NCI-H1417 (cell line): ENCODE results near the gene C3orf20.
"Not testable (repeated sequence)": the region's sequence is repeated elsewhere in the genome, so short reads cannot be mapped to it uniquely, and the experiment has no call there.

Experiments
- DNase-seq, 3 experiments: peaks; one replicate each; lab custom pipeline; 2025; lab: John Stamatoyannopoulos, UW

C3orf20 gene

DNA sequence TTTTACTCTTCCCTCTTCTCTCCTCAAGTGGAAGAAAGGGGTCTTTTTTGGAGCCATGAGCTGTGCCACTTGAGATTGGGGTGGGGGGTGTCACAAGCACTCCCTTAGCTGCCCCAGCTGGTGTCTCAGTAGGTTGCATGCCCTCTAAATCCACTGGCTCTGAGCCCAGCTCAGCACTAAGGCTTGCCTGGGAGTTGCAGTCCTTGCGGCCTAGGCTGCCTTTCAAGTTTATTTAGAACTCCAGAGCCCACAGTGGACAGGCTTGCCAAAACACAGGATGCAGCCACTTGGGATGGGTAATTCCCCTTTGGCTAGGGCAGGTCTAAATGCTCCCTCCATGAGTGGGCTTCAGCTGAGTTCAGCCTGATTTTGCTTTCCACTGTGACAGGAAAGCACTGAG, 24.7 kb downstream of the C3orf20 start:
- no peak for DNase-seq

GRCh38 chr3:14700891-14701290, 25.9 kb downstream of the C3orf20 start:
- no peak for DNase-seq

GRCh38 chr3:14701676-14702075, 26.7 kb downstream of the C3orf20 start:
- DNase-seq, result no peak

DNA sequence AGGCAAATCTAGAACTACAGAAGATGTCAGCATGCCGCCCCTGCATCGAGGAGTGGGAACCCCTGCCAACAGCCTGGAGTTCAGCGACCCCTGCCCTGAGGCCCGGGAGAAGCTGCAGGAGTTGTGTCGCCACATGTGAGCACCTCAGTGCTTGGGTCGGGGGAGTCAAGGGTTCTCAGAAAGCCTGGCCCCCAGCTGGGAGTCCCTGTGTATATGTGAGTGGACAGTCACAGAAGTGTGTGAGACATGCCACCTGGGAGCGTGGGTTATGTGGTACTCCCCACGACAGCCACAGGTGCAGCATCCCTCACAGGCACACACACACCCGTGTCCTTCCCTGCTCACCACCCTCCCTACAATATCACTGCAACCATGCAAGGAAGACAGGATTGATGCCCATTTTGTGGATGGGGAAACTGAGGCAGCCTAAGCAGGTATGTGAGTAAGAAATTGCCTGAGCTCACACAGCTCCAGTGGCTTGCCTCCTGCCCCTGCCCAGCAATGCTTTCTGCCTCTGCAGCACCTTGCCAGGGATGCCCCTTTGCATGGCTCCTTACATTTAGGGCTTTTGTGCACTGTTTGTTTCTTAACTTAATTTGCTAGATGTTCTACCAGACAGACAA, 28.3 kb downstream of the C3orf20 start:
- DNase-seq, result no peak

GRCh38 chr3:14703791-14704190, 28.9 kb downstream of the C3orf20 start:
- DNase-seq, result no peak

- no peak for DNase-seq
Measured at GRCh38 chr3:14706096-14706495, 31.2 kb downstream of the C3orf20 start.

GRCh38 chr3:14716591-14716990, 41.6 kb downstream of the C3orf20 start:
- no peak for DNase-seq

DNA sequence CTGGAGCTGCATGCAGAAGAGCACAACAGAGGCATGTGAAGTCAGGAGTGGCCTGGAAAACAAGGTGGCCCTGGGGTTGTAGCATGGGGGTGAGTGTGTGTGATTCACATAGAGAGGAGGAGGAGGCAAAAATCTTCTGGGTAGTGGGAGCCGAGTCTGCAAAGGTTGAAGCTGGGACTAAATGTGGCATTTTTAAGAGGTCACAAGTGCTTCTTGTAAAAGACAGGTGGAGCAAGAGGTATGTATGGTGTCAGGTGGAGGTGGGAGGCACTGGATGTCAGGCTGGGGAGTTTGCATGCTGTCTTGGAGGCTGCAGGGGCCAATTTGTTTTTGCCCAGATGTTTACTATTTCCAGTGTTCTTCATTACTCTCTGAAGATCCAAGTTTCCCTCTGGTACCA, 42.4 kb downstream of the C3orf20 start:
- no peak for DNase-seq

GRCh38 chr3:14718539-14718938, 43.6 kb downstream of the C3orf20 start:
- no peak for DNase-seq

- DNase-seq, result no peak
Measured at GRCh38 chr3:14719006-14719405, 44.1 kb downstream of the C3orf20 start.

- no peak for DNase-seq
Measured at GRCh38 chr3:14721126-14721864, 46.4 kb downstream of the C3orf20 start.

DNA sequence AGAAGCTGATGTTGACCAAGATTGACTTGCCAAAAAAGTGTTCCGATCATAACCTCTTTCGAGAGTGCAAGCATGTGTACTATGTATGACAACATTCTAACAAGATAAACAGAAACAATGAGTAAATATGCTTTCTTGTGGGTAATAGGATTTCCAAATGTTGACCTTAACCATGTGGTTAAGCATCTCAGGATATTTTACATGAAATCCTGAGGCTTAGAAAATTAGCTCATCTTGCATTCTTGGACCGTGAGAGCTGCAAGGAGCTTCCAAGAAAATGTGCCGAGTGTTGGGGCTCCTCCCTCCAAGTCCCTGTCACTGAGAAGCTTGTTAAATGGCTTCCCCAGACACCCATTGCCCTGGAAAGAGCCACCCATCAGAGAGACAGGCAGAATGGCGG, 50.1 kb downstream of the C3orf20 start:
- no peak for DNase-seq

DNA sequence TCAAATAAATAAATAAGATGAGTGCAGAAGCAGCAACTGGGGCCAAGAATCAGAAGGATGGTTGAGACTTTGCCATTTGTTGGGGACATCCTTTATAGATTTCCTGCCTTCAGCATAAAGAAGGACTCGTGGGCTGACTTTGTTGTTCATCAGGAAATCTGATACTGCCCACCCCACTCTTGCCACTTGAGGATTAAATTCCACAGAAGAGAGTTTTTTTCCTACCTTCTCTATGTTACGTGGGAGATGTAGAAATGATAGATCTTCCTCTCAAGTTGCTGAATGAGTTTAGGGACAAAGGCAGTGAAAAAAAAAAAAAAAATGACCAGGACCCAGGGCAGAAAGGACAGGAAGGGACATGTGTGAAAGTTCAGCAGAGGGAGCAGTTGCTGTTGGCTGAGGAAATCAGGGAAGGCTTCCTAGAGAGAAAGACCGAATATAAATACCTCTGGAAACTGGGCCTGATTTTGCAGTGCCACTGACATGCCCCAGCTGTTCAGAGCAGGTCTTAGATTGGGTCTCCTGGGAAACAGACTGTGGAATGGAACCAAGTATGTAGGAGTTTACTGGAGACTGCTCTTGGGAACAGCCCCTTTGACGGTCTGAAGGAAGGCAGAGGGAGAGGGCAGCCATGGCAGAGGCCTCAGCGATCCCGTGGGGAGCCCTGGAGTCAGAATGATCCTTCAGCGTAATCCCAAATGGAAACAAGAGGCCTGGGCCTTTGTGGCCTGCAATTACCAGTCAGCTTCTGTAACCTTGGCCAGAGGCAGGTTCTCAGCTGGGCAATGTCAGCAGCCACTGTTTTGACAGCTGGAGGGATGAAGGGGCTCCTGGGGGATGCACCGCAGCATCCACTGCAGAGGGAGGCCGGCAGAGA, 50.9 kb downstream of the C3orf20 start:
- DNase-seq, result no peak

- no peak for DNase-seq
Measured at GRCh38 chr3:14726441-14726780, 51.5 kb downstream of the C3orf20 start.

GRCh38 chr3:14728113-14728512, 53.2 kb downstream of the C3orf20 start:
- DNase-seq, result no peak

GRCh38 chr3:14730703-14731382, 55.9 kb downstream of the C3orf20 start:
- DNase-seq, result no peak

DNA sequence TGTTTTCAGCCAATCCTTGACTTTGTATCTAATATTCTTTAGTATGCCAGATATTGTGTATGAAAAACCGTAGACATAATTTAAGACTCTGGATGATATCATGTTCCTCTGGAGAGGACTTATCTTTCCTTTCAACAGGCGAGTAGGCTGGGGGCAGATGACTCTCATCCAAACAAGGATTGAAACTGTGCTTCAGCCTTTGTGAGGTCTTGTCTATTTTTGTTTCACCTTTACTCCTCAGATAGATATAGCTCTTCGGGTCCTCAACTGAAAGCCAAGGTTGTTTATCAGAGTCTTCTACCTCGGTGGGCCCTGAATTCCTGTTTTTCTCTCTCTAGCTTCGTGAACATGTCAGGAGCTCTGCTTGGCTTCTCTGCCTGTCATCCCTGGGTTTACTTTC, 66.0 kb downstream of the C3orf20 start:
- no peak for DNase-seq

- no peak for DNase-seq
Measured at GRCh38 chr3:14741510-14741909, 66.6 kb downstream of the C3orf20 start.

DNA sequence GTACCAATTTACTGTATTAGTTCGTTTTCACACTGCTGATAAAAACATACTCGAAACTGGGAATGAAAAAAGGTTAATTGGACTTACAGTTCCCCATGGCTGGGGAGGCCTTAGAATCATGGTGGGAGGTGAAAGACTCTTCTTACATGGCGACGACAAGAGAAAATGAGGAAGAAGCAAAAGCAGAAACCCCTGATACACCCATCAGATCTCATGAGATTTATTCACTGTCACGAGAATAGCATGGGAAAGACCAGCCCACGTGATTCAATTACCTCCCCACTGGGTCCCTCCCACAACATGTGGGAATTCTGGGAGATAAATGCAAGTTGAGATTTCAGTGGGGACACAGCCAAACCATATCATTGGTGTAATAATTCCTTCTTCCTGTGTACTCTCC, 69.6 kb downstream of the C3orf20 start:
- no peak for DNase-seq

DNA sequence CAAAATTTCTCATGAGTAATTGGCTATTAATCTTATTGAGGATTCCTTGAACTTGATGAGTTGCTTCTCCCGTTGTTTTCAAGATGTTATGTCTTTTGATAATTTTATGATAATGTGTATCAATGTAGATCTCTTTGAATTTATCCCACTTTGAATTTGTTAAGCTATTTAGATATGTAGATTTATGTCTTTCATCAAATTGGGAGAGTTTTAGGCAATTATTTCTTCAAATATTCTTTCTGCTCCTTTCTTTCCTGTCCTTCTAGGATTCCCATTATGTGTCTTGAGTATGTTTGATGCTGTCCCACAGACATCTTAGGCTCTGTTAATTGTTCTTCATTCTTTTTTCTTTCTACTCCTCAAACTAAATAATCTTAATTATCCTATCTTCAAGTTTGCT, 75.7 kb downstream of the C3orf20 start:
- no peak for DNase-seq

DNA sequence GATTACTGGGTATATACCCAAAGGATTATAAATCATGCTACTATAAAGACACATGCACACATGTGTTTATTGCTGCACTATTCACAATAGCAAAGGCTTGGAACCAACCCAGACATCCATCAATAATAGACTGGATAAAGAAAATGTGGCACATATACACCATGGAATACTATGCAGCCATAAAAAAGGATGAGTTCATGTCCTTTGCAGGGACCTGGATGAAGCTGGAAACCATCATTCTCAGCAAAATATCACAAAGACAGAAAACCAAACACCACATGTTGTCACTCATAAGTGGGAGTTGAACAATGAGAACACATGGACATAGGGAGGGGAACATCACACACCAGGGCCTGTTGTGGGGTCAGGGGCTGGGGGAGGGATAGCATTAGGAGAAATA, 78.0 kb downstream of the C3orf20 start:
- DNase-seq, result not testable (repeated sequence)

- DNase-seq, result no peak
Measured at GRCh38 chr3:14757153-14757700, 82.3 kb downstream of the C3orf20 start.
